Activated naive CD4-positive, alpha-beta T cell treated with anti-CD3 and anti-CD28 coated beads, Interleukin-2, amount 10 ng/mL, durations not matched to agents 7 days and 5 days (primary cell): ENCODE results near the gene PHACTR1.
"Not testable (repeated sequence)": the region's sequence is repeated elsewhere in the genome, so short reads cannot be mapped to it uniquely, and the experiment has no call there.

Source experiments
- CTCF ChIA-PET: fragments of 350-600 bp; sonication (Branson Sonifier 250); formaldehyde crosslinking; loops from one replicate; lab custom pipeline; 2021; ENCODE audit warnings: antibody characterized with exemption; lab: Charles Lee
- DNase-seq: peaks from one replicate; pipeline ENCODE4 v3.0.0-alpha.2; 2020
- H3K27ac Mint-ChIP-seq: one replicate; pipeline ENCODE4 v1.8.0; 2021; ENCODE audit warnings: mild to moderate bottlenecking, moderate library complexity, mixed read lengths
- H3K27me3 Mint-ChIP-seq: one replicate; pipeline ENCODE4 v1.8.0; 2021; ENCODE audit warnings: mild to moderate bottlenecking, mixed read lengths
- H3K36me3 Mint-ChIP-seq: one replicate; pipeline ENCODE4 v1.8.0; 2021; ENCODE audit warnings: mixed read lengths
- H3K4me1 Mint-ChIP-seq: one replicate; pipeline ENCODE4 v1.8.0; 2021; ENCODE audit warnings: mixed read lengths
- H3K4me3 Mint-ChIP-seq: one replicate; pipeline ENCODE4 v1.8.0; 2021; ENCODE audit warnings: mild to moderate bottlenecking, moderate library complexity, mixed read lengths
- H3K9me3 Mint-ChIP-seq: one replicate; pipeline ENCODE4 v1.8.0; 2021; ENCODE audit warnings: mixed read lengths

PHACTR1 gene

GRCh38 chr6:12761376-12762115 is 45.0 kb downstream of the PHACTR1 start:
- H3K36me3 Mint-ChIP-seq: no peaks in the 10 kb centered on the region
- CTCF ChIA-PET: no interaction called here
- H3K4me3 Mint-ChIP-seq: no peak overlapping the region
- DNase-seq: no peak
- H3K9me3 Mint-ChIP-seq: no peaks in the 10 kb centered on the region
- no peaks in the 10 kb centered on the region for H3K4me1 Mint-ChIP-seq
- no peak overlapping the region for H3K27ac Mint-ChIP-seq
- no peaks in the 10 kb centered on the region for H3K27me3 Mint-ChIP-seq

DNA sequence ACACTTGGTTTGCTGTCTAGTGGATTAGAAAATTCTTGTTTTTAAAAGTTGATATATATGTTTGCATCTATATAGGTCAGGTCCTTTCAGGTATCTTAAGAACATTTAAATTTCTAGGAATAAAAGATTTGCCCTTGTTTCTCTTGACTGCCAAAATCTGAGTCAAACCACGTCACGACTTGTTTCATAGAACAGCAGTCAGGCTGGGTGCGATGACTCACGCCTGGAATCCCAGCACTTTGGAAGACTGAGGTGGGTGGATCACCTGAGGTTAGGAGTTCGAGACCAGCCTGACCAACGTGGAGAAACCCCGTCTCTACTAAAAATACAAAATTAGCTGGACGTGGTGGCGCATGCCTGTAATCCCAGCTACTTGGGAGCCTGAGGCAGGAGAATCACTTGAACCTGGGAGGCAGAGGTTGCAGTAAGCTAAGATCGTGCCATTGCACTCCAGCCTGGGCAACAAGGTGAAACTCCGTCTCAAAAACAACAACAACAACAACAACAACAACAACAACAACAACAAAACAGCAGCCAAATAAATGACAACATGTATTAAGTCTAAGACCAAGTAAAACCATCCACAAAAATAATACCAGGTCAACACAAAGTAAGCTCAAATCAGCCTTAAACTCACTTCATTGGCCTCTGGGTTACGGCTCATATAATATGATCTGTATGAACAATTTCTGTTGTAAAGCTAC is 46.3 kb downstream of the PHACTR1 start:
- H3K4me3 Mint-ChIP-seq, CTCF ChIA-PET, H3K27ac Mint-ChIP-seq, DNase-seq, H3K9me3 Mint-ChIP-seq, H3K4me1 Mint-ChIP-seq, H3K27me3 Mint-ChIP-seq, H3K36me3 Mint-ChIP-seq: not testable (repeated sequence)

GRCh38 chr6:12766365-12766764 is 49.8 kb downstream of the PHACTR1 start:
- Mint-ChIP-seq H3K4me3 (no peak overlapping the region), H3K27ac (no peak overlapping the region)
- CTCF ChIA-PET: no interaction called here

GRCh38 chr6:12767016-12767415 is 50.4 kb downstream of the PHACTR1 start:
- CTCF ChIA-PET: no interaction called here
- H3K4me1 Mint-ChIP-seq: no peaks in the 10 kb centered on the region
- no peak overlapping the region for H3K27ac Mint-ChIP-seq
- no peak overlapping the region for H3K4me3 Mint-ChIP-seq
- DNase-seq: no peak
- no peaks in the 10 kb centered on the region for H3K36me3 Mint-ChIP-seq
- H3K27me3 Mint-ChIP-seq: no peaks in the 10 kb centered on the region
- no peaks in the 10 kb centered on the region for H3K9me3 Mint-ChIP-seq

More at GRCh38 chr6:12766365-12766764, 49.8 kb downstream of the PHACTR1 start:
- no peak for DNase-seq
- no peaks in the 10 kb centered on the region for H3K4me1 Mint-ChIP-seq
- H3K9me3 Mint-ChIP-seq: no peaks in the 10 kb centered on the region
- H3K27me3 Mint-ChIP-seq: no peaks in the 10 kb centered on the region
- no peaks in the 10 kb centered on the region for H3K36me3 Mint-ChIP-seq

DNA sequence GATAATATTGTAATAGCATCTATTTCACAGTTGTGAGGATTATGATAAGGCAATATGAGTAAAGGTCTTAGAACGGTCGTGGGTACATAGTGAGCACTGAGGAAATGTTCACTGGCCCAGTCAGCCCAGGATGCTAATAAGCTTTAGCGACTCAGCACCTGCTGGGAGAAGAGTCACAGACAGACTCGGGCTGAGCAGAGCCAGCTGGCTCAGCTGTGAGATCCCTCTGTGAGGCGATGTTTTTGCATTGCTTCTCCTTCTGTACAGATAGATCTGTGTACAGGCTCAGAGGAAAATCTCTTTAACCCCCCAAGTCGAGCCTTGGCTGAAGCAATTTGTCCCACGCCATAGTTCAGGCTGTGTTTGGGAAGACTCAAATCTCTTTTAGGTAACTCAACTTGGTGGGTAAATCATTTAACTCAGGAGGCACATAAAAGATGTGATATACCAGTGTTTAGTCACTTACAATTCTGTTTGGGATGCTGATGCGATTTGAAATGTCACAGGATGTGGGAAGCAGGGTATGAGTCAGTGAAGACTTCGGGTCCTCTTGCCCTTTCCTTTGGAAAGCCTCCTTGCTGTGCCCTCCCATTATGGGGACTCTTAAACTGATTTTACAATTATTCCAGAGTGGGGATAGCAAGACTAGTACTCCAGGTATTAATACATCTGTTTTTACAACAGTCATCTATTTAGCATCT is 53.1 kb downstream of the PHACTR1 start:
- Mint-ChIP-seq H3K9me3 (no peaks in the 10 kb centered on the region), H3K4me3 (no peak overlapping the region), H3K4me1 (no peaks in the 10 kb centered on the region), H3K27me3 (no peaks in the 10 kb centered on the region), H3K27ac (no peak overlapping the region), H3K36me3 (no peaks in the 10 kb centered on the region)
- CTCF ChIA-PET: no interaction called here
- DNase-seq: no peak

DNA sequence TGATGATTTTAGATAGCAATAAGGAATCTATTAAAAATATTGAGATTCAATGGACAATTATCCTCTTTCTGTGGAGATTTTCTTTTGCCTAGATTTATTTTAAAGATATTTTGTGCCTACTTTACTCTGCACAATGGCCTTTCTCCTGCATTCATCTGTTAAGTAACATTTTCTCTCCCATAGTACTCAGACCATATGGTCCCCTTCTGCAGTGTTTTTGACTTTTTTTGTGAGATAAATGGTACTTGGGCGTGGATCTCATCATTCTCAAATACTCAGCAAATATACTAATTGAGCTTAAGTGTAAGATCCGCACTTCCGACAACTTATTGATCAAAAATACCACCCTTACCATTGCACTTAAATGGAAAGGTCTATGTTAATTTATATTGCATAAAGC is 55.8 kb downstream of the PHACTR1 start:
- CTCF ChIA-PET: no interaction called here
- Mint-ChIP-seq H3K4me1 (no peaks in the 10 kb centered on the region), H3K36me3 (no peaks in the 10 kb centered on the region), H3K27ac (no peak overlapping the region), H3K9me3 (no peaks in the 10 kb centered on the region), H3K4me3 (no peak overlapping the region), H3K27me3 (no peaks in the 10 kb centered on the region)
- no peak for DNase-seq

DNA sequence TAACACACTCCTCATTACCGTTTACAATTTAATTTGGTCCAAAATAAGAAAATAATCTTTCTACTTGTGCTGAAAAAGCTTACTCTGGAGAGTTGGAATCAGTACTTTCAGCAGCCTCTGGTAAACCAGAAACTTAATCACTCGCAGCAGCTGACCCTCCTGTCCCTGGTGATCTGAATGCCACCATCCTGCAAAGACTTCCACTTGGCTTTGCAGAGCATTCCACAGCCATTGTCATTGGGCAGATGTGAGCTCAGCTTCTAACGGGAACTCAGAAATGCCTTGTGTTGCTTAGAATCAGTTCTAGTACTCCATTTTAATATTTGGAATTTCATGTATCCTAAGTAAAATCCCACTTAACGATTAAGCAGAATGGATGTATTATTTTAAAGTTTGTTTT is 59.7 kb downstream of the PHACTR1 start:
- H3K4me1 Mint-ChIP-seq: no peaks in the 10 kb centered on the region
- no peaks in the 10 kb centered on the region for H3K9me3 Mint-ChIP-seq
- no peak for DNase-seq
- no peak overlapping the region for H3K27ac Mint-ChIP-seq
- H3K4me3 Mint-ChIP-seq: no peak overlapping the region
- CTCF ChIA-PET: no interaction called here
- no peaks in the 10 kb centered on the region for H3K36me3 Mint-ChIP-seq
- H3K27me3 Mint-ChIP-seq: no peaks in the 10 kb centered on the region

- no peaks in the 10 kb centered on the region for H3K27me3 Mint-ChIP-seq
- DNase-seq: no peak
- H3K36me3 Mint-ChIP-seq: no peaks in the 10 kb centered on the region
- no peak overlapping the region for H3K27ac Mint-ChIP-seq
- H3K9me3 Mint-ChIP-seq: no peaks in the 10 kb centered on the region
- H3K4me1 Mint-ChIP-seq: no peaks in the 10 kb centered on the region
- no peak overlapping the region for H3K4me3 Mint-ChIP-seq
- CTCF ChIA-PET: no interaction called here
These were observed 63.2 kb downstream of the PHACTR1 start for GRCh38 chr6:12779772-12780171.

GRCh38 chr6:12782136-12782535 is 65.6 kb downstream of the PHACTR1 start:
- Mint-ChIP-seq H3K4me3 (no peak overlapping the region), H3K27me3 (no peaks in the 10 kb centered on the region), H3K9me3 (no peaks in the 10 kb centered on the region), H3K36me3 (no peaks in the 10 kb centered on the region), H3K27ac (no peak overlapping the region), H3K4me1 (no peaks in the 10 kb centered on the region)
- DNase-seq: no peak
- CTCF ChIA-PET: no interaction called here

DNA sequence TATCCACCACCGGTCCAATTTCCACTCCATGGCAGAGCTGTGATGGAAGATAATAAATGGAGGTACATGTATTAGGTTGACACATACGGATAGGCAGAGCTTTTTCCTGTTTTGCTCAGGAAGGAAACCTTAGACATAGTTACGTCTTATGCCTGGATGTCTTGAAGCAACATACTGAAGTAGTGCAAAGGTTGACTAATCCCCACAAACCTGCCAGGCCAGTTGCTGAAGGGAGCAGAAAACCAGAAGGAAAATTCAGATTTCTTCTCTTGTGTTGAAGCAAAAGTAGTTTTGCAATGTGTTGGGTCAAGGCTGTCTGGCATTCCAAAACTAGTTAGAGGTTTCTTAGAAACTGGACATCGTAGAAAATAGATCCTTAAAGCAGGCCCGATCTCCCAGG is 68.7 kb downstream of the PHACTR1 start:
- no peak for DNase-seq
- Mint-ChIP-seq H3K36me3 (no peaks in the 10 kb centered on the region), H3K4me1 (no peaks in the 10 kb centered on the region), H3K9me3 (no peaks in the 10 kb centered on the region), H3K4me3 (no peak overlapping the region), H3K27ac (no peak overlapping the region), H3K27me3 (no peaks in the 10 kb centered on the region)
- CTCF ChIA-PET: no interaction called here

DNA sequence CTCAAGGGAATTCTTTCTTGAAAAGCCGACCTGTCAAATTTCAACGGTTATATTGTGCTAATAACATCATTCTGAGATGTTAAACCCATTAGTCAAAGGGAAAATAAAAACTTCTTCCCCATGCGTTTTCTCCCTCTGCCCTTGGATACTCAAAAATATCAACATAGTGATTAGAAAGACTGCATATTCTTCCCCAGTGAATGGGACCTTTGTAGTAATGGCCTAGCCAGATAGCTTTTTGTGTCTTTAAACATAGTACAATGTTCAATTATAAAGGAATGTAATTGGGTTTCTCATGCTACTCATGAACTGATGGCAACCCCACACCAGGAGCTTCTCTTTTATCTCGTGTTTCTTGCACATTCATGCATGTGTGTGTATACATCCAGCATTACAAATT is 69.4 kb downstream of the PHACTR1 start:
- Mint-ChIP-seq H3K27ac (no peak overlapping the region), H3K36me3 (no peaks in the 10 kb centered on the region), H3K4me1 (no peaks in the 10 kb centered on the region), H3K4me3 (no peak overlapping the region), H3K9me3 (no peaks in the 10 kb centered on the region), H3K27me3 (no peaks in the 10 kb centered on the region)
- CTCF ChIA-PET: no interaction called here
- DNase-seq: no peak

- H3K27ac Mint-ChIP-seq: no peak overlapping the region
- H3K4me1 Mint-ChIP-seq: no peaks in the 10 kb centered on the region
- no peak for DNase-seq
- no peaks in the 10 kb centered on the region for H3K36me3 Mint-ChIP-seq
- no peaks in the 10 kb centered on the region for H3K9me3 Mint-ChIP-seq
- CTCF ChIA-PET: no interaction called here
- peaks cover 4% of the 10 kb centered on the region for H3K27me3 Mint-ChIP-seq
- H3K4me3 Mint-ChIP-seq: no peak overlapping the region
These were observed 74.8 kb downstream of the PHACTR1 start for GRCh38 chr6:12791371-12791770.

DNA sequence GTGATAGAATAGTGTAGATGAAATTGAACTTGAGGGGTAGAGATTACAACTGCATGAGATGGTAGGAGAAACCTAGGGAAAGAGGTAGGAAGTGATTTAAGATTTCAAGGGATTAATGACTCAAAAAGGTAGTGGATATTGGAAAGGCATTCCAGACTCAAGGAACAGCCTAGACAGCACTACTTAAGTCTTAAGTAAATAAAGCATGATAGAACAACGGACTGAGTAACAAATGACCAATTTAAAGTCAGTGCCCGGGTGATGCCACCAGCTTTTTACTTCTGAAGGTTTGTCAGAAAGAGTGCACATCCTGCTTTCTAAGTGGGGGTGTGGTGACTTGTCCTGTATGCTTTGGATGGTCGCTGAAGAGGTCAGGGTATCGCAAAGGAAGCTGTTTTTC is 81.8 kb downstream of the PHACTR1 start:
- Mint-ChIP-seq H3K36me3 (no peaks in the 10 kb centered on the region), H3K27me3 (peaks cover 4% of the 10 kb centered on the region), H3K27ac (no peak overlapping the region), H3K9me3 (no peaks in the 10 kb centered on the region), H3K4me1 (no peaks in the 10 kb centered on the region), H3K4me3 (no peak overlapping the region)
- no peak for DNase-seq
- CTCF ChIA-PET: no interaction called here

DNA sequence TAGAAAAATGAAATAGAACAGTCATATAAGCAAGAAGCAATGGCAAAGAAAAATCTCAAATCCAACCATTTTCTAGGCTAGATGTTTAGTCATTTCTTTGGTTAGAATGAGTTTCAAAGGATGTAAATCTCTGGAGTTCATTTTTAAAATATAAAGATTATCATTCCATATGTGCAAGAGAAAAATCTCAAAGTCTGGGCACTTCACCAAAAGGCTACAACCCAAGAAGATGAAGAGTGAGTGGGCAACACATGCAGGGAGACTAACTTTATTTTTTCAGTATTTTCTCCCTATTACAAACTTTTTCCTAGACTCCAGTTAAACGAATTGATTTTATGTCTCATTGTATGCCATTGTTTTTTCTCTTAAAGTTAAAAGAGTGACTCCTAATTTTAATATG is 83.6 kb downstream of the PHACTR1 start:
- H3K4me3 Mint-ChIP-seq: no peak overlapping the region
- CTCF ChIA-PET: no interaction called here

DNA sequence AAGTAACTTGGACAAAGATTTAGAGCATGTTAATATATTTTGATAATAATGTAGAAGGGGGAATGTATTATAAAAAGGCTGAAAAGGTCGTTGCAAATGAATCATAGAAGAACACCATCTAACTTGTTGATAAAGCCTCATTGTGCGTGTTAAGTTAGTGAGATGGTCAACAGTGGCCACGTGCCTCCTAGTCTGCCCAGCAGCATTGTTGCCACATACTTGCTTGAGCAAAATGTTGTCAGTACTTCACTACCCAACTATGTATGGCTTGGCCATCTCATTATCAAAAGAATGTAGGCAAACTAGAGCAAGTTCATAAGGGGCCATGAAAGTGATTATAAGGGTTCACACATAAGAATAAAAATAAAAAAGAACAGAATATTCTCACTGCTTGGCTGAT is 84.6 kb downstream of the PHACTR1 start:
- Mint-ChIP-seq H3K36me3 (no peaks in the 10 kb centered on the region), H3K9me3 (no peaks in the 10 kb centered on the region), H3K27me3 (peaks cover 3% of the 10 kb centered on the region), H3K4me3 (no peak overlapping the region), H3K27ac (no peak overlapping the region), H3K4me1 (no peaks in the 10 kb centered on the region)
- CTCF ChIA-PET: interaction anchor here (0.6 kb wide), 1 partner anchor 437 kb away, joined by 3 read pairs; no protein-coding TSS in a partner anchor
- no peak for DNase-seq

More for the DNA sequence above, 83.6 kb downstream of the PHACTR1 start:
- Mint-ChIP-seq H3K36me3 (no peaks in the 10 kb centered on the region), H3K9me3 (no peaks in the 10 kb centered on the region), H3K27me3 (no peaks in the 10 kb centered on the region), H3K27ac (no peak overlapping the region), H3K4me1 (no peaks in the 10 kb centered on the region)
- no peak for DNase-seq
